Activated T-helper 2 cell treated with anti-CD3 and anti-CD28 coated beads, Interferon-gamma antibody, Interleukin-2, Interleukin-4, amounts not matched to agents 10 μg/mL and 5 μg/mL and 100 μg/mL, durations not matched to agents 14 hours and 24 hours and 36 hours (primary cell): ENCODE measurements around the gene CCL27. TPM values are rescaled to one million over a fixed set of nuclear protein-coding genes. Genes with fewer than 3 reads are reported as not detected.

Source experiments
- DNase-seq: peaks from one replicate; pipeline ENCODE4 v3.0.0; 2021; ENCODE audit warnings: low spot score
- H3K27ac Mint-ChIP-seq: one replicate; pipeline ENCODE4 v1.8.0; 2021; ENCODE audit warnings: mixed read lengths
- H3K27me3 Mint-ChIP-seq: one replicate; pipeline ENCODE4 v1.8.0; 2021; ENCODE audit warnings: low read depth, mixed read lengths
- H3K36me3 Mint-ChIP-seq: one replicate; pipeline ENCODE4 v1.8.0; 2021; ENCODE audit warnings: low read depth, mixed read lengths
- H3K4me1 Mint-ChIP-seq: one replicate; pipeline ENCODE4 v1.8.0; 2021; ENCODE audit warnings: low read depth, mixed read lengths
- H3K4me3 Mint-ChIP-seq: one replicate; pipeline ENCODE4 v1.8.0; 2021; ENCODE audit warnings: low read depth, mild to moderate bottlenecking, moderate library complexity, mixed read lengths
- H3K9me3 Mint-ChIP-seq: one replicate; pipeline ENCODE4 v1.8.0; 2021; ENCODE audit warnings: mixed read lengths
- intact Hi-C: fragments of 100-400 bp; cut with micrococcal nuclease; formaldehyde crosslinking; loops from one replicate; pipeline ENCODE4 v1.15.1; 2023
- total RNA-seq: library from RNA; stranded (reverse); gene quantifications from 2 replicates; pipeline ENCODE4 v1.2.3, GENCODE V29; 2022

CCL27 gene
- total RNA-seq, 1 donor from 2014 or later: 0.25 TPM

GRCh38 chr9:34689512-34689911 lies 27.1 kb upstream of the CCL27 start:
- H3K36me3 Mint-ChIP-seq: no peaks in the 10 kb centered on the region
- no peak for DNase-seq
- intact Hi-C loops: no loop called here
- no peaks in the 10 kb centered on the region for H3K9me3 Mint-ChIP-seq
- H3K27me3 Mint-ChIP-seq: no peaks in the 10 kb centered on the region
- no peaks in the 10 kb centered on the region for H3K4me1 Mint-ChIP-seq
- no peak overlapping the region for H3K4me3 Mint-ChIP-seq
- no peak overlapping the region for H3K27ac Mint-ChIP-seq

GRCh38 chr9:34689116-34689470 lies 26.6 kb upstream of the CCL27 start:
- Mint-ChIP-seq H3K4me3 (no peak overlapping the region), H3K36me3 (no peaks in the 10 kb centered on the region), H3K27ac (no peak overlapping the region), H3K27me3 (no peaks in the 10 kb centered on the region), H3K4me1 (no peaks in the 10 kb centered on the region), H3K9me3 (no peaks in the 10 kb centered on the region)
- intact Hi-C loops: no loop called here
- no peak for DNase-seq

- Mint-ChIP-seq H3K27me3 (no peaks in the 10 kb centered on the region), H3K4me1 (peaks cover 2% of the 10 kb centered on the region), H3K27ac (no peak overlapping the region), H3K9me3 (no peaks in the 10 kb centered on the region), H3K4me3 (no peak overlapping the region), H3K36me3 (no peaks in the 10 kb centered on the region)
- no peak for DNase-seq
- intact Hi-C loops: no loop called here
Observed at GRCh38 chr9:34688329-34689115, 26.1 kb upstream of the CCL27 start.

- Mint-ChIP-seq H3K9me3 (no peaks in the 10 kb centered on the region), H3K27me3 (no peaks in the 10 kb centered on the region), H3K4me3 (no peak overlapping the region), H3K36me3 (peaks cover under 1% of the 10 kb centered on the region), H3K4me1 (peaks cover 2% of the 10 kb centered on the region), H3K27ac (no peak overlapping the region)
- no peak for DNase-seq
- intact Hi-C loops: no loop called here
Observed at GRCh38 chr9:34687276-34688030, 25.0 kb upstream of the CCL27 start.

GRCh38 chr9:34686732-34687131 lies 24.3 kb upstream of the CCL27 start:
- DNase-seq: no peak
- Mint-ChIP-seq H3K9me3 (no peaks in the 10 kb centered on the region), H3K36me3 (peaks cover 4% of the 10 kb centered on the region), H3K27me3 (no peaks in the 10 kb centered on the region), H3K27ac (no peak overlapping the region), H3K4me3 (no peak overlapping the region), H3K4me1 (peaks cover 2% of the 10 kb centered on the region)
- intact Hi-C loops: no loop called here

- intact Hi-C loops: no loop called here
- DNase-seq: no peak
- no peaks in the 10 kb centered on the region for H3K9me3 Mint-ChIP-seq
Observed at GRCh38 chr9:34686231-34686630, 23.8 kb upstream of the CCL27 start.

GRCh38 chr9:34685591-34685990 lies 23.1 kb upstream of the CCL27 start:
- Mint-ChIP-seq H3K9me3 (no peaks in the 10 kb centered on the region), H3K27me3 (no peaks in the 10 kb centered on the region), H3K4me3 (no peak overlapping the region), H3K27ac (no peak overlapping the region), H3K36me3 (peaks cover 4% of the 10 kb centered on the region), H3K4me1 (peaks cover 2% of the 10 kb centered on the region)
- intact Hi-C loops: no loop called here
- no peak for DNase-seq

More at GRCh38 chr9:34686231-34686630, 23.8 kb upstream of the CCL27 start:
- H3K27ac Mint-ChIP-seq: no peak overlapping the region
- H3K27me3 Mint-ChIP-seq: no peaks in the 10 kb centered on the region
- H3K4me1 Mint-ChIP-seq: peaks cover 2% of the 10 kb centered on the region
- H3K36me3 Mint-ChIP-seq: peaks cover 4% of the 10 kb centered on the region
- H3K4me3 Mint-ChIP-seq: no peak overlapping the region

- intact Hi-C loops: no loop called here
- no peak overlapping the region for H3K4me3 Mint-ChIP-seq
- no peak for DNase-seq
- peaks cover 4% of the 10 kb centered on the region for H3K36me3 Mint-ChIP-seq
- H3K4me1 Mint-ChIP-seq: peaks cover 2% of the 10 kb centered on the region
- no peak overlapping the region for H3K27ac Mint-ChIP-seq
- no peaks in the 10 kb centered on the region for H3K27me3 Mint-ChIP-seq
- no peaks in the 10 kb centered on the region for H3K9me3 Mint-ChIP-seq
Observed at GRCh38 chr9:34684816-34685215, 22.4 kb upstream of the CCL27 start.

- Mint-ChIP-seq H3K4me3 (no peak overlapping the region), H3K27ac (no peak overlapping the region), H3K36me3 (peaks cover 4% of the 10 kb centered on the region), H3K4me1 (peaks cover 2% of the 10 kb centered on the region), H3K9me3 (no peaks in the 10 kb centered on the region), H3K27me3 (no peaks in the 10 kb centered on the region)
- intact Hi-C loops: no loop called here
- no peak for DNase-seq
Observed at GRCh38 chr9:34684145-34684544, 21.7 kb upstream of the CCL27 start.

- intact Hi-C loops: no loop called here
- Mint-ChIP-seq H3K9me3 (no peaks in the 10 kb centered on the region), H3K4me1 (no peaks in the 10 kb centered on the region), H3K27ac (no peak overlapping the region), H3K4me3 (no peak overlapping the region), H3K36me3 (no peaks in the 10 kb centered on the region), H3K27me3 (no peaks in the 10 kb centered on the region)
- DNase-seq: no peak
Observed at GRCh38 chr9:34675869-34676268, 13.4 kb upstream of the CCL27 start.

GRCh38 chr9:34675048-34675714 lies 12.7 kb upstream of the CCL27 start:
- H3K27ac Mint-ChIP-seq: no peak overlapping the region
- intact Hi-C loops: no loop called here

GRCh38 chr9:34674440-34674839 lies 12.0 kb upstream of the CCL27 start:
- intact Hi-C loops: no loop called here
- H3K4me1 Mint-ChIP-seq: no peaks in the 10 kb centered on the region
- peaks cover 5% of the 10 kb centered on the region for H3K9me3 Mint-ChIP-seq
- H3K27ac Mint-ChIP-seq: no peak overlapping the region
- DNase-seq: no peak
- H3K27me3 Mint-ChIP-seq: no peaks in the 10 kb centered on the region
- no peak overlapping the region for H3K4me3 Mint-ChIP-seq
- H3K36me3 Mint-ChIP-seq: peaks cover 5% of the 10 kb centered on the region

More at GRCh38 chr9:34675048-34675714, 12.7 kb upstream of the CCL27 start:
- peak; percentile 31 for DNase-seq
- H3K36me3 Mint-ChIP-seq: no peaks in the 10 kb centered on the region
- H3K27me3 Mint-ChIP-seq: no peaks in the 10 kb centered on the region
- H3K4me3 Mint-ChIP-seq: no peak overlapping the region
- no peaks in the 10 kb centered on the region for H3K9me3 Mint-ChIP-seq
- no peaks in the 10 kb centered on the region for H3K4me1 Mint-ChIP-seq

GRCh38 chr9:34671307-34671706 lies 8.8 kb upstream of the CCL27 start:
- Mint-ChIP-seq H3K9me3 (peaks cover 9% of the 10 kb centered on the region), H3K36me3 (peaks cover 19% of the 10 kb centered on the region), H3K27ac (no peak overlapping the region), H3K4me1 (no peaks in the 10 kb centered on the region), H3K27me3 (no peaks in the 10 kb centered on the region), H3K4me3 (no peak overlapping the region)
- DNase-seq: no peak
- intact Hi-C loops: no loop called here
